HG03175 (cell line): ENCODE results near the gene WDR35.

Source experiments
- ATAC-seq: cut with Tn5 transposase; IDR thresholded peaks from one replicate; pipeline ENCODE4 v1.9.1; 2021; ENCODE audit warnings: mild to moderate bottlenecking, moderate library complexity; ENCODE audit not compliant: unreplicated experiment

The WDR35 gene

GRCh38 chr2:19989667-19990415 lies at the start of gene WDR35:
Gene WDR35, minus strand, starts transcription at chr2:19990105. Its CDS starts 90 bp downstream, at chr2:19990015.
- ATAC-seq = peak; percentile 90

GRCh38 chr2:20037660-20038059 lies 47.8 kb upstream of the WDR35 start:
- no peak for ATAC-seq

- no peak for ATAC-seq
Measured at GRCh38 chr2:20035955-20036666, 46.2 kb upstream of the WDR35 start.

- no peak for ATAC-seq
Measured at GRCh38 chr2:20034821-20035220, 44.9 kb upstream of the WDR35 start.

DNA sequence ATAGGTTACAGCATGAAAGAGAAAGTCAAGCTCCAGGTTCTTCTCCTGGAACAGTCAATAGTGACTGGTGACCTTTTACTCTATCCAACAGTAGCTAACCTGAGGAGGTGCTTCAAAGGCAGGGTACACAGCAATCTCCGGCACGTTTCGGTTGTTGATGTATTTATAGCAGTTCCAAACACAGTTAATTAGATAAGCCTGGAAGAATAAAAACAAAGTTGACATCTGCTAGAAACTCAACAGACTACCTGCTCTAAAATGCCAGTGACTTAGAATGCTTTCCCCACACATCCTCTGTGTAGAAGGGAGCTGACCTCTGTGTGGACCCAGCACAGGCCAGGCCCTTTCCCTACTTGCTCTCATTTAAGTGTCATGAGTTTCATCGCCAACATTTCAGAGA lies 44.3 kb upstream of the WDR35 start:
- no peak for ATAC-seq

GRCh38 chr2:20033322-20033721 lies 43.4 kb upstream of the WDR35 start:
- no peak for ATAC-seq

GRCh38 chr2:20030224-20030623 lies 40.3 kb upstream of the WDR35 start:
- ATAC-seq = no peak

- no peak for ATAC-seq
Measured at GRCh38 chr2:20027705-20028434, 38.0 kb upstream of the WDR35 start.

- ATAC-seq = no peak
Measured at GRCh38 chr2:20027260-20027677, 37.4 kb upstream of the WDR35 start.

GRCh38 chr2:20025065-20025786 lies 35.3 kb upstream of the WDR35 start:
- no peak for ATAC-seq

DNA sequence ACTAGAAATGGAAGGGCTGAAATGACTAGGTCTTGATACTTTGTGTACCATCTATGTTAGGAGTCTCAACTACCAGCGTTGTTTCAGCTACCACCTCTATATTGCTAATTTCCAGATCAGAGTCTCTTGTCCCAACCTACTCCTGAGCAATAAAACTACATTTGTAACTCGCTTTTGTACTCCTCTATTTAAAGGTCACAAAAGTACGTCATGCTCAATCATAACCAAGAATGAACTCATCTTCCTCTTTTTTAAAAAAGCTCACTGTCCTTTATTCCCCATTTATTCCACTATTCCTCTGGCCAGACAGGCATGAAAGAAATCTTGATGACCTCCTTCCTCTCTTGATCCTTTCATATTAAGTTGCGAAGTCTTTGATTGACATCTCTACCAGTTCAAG lies 33.8 kb upstream of the WDR35 start:
- ATAC-seq = no peak

DNA sequence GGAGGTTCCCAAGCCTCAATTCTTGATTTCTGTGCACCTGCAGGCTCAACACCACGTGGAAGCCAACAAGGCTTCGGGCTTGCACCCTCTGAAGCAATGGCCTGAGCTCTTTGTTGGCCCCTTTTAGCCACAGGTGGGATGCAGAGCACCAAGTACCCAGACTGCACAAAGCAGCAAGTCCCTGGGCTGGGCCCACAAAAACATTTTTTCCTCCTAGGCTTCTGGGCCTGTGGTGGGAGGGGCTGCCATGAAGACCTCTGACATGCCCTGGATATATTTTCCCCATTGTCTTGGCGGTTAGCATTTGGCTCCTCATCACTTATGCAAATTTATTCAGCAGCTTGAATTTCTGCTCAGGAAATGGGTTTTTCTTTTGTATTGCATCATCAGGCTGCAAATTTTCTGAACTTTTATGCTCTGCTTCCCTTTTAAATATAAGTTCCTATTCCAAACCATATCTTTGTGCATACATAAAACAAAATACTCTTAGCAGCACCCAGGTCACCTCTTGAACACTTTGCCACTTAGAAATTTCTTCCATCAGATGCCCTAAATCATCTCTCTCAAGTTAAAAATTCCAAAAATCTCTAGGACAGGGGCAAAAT lies 31.6 kb upstream of the WDR35 start:
- no peak for ATAC-seq

GRCh38 chr2:20019747-20020146 lies 29.8 kb upstream of the WDR35 start:
- no peak for ATAC-seq

DNA sequence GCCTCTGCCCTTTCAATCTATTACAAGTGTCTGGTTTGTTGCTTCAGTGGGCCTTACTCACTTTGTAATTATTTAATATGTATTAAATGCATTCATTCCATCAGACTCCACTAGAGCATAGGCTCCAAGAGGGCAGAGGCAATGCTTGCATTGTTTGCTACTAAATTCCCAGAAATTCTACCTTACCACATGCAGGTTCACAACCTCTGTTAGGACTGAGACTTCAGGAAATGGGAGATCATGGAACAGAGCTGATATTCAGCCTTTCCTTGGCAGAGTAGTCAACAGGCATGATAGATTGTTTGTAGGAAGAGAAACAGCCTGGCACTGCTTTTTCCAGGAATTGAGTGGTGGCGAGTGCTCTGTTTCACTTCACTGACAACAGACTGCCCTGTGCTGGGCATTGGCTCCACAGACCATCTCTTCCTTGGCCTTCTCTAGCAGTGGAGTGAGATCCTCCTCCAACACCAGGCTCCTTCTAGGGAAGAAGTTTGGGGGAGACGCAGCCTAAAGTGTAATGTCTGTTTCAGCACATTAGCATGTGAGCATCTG lies 28.8 kb upstream of the WDR35 start:
- no peak for ATAC-seq

DNA sequence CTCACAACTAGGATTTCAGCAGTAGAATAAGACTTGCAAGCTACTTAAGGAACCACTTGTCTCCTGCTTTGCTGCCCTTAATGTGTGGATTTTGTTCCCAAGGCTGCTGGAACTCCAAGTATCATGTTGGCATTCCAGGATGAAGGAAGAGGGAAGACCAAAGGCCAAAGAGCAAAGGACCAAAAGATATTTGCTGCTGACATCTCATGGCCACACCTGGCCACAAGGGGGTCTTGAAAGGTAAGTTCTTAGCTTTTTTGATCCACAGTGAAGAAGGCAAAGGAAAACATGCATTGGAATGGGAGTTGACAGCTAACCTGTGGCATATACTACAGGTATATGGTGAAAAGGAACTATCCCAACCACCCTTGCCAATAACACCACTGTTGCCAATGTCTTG lies 26.4 kb upstream of the WDR35 start:
- no peak for ATAC-seq

- ATAC-seq = no peak
Measured at GRCh38 chr2:20015482-20016083, 25.7 kb upstream of the WDR35 start.

GRCh38 chr2:20013126-20013849 lies 23.4 kb upstream of the WDR35 start:
- no peak for ATAC-seq

DNA sequence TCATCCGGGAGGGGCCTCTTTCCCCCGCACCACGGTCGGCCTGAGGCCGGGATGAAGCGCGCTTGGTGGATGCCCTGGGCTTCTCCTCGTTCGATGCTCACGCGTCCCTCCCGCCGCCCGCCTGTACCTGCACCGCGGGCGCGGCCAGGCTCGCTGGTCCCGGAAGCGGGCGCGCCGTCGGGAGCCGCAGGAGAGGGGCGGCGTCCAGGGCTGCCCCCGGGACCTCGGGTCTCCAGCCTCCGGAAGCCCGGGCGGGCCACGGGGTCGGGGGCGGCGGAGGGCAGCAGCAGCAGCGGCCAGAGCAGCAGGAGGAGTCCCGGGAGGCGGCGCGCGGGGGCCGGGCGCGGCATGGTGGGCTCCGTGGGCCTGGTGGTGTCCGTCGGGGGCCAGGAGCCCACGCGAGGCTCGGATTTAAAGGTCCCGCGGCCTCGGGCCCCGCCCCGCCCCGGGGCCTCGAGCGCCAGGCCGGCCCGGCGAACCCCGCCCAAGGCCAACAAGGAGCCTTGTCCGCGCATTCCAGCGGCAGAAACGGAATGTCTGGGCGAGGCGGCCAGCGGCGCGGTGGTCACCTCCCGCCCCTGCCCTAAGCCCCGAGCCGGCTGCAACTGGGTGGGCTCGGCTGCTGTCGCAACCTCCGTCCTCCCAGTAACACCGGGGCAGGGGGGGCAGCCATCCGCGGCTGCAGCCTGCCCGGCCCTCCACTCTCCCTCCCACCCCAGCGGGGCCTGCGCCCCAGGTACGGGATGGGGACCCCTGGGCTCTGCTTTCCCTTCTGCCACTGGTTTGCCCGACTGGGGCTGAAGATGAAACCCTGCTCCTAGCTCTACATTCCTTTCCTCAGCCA lies 22.6 kb upstream of the WDR35 start, which contains the start of gene MATN3:
MATN3 (minus strand) TSS at position 387 of the 844 bp plus-strand sequence; CDS start at position 350, 37 bp downstream.
- no peak for ATAC-seq

DNA sequence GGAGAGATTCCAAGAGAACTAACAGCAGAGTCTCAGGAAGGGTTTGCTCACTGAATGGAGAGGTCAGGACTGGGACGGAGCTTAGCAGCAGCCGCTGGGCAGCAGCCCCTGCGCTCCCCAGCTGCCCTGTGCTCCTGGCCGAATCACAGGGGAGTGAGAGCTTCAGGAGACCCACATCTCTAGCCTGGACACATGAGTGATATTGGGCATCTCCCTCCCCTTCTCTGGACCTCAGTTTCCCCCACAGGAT lies 22.1 kb upstream of the WDR35 start:
- no peak for ATAC-seq
